ENCODE results near the gene NOCT.
"Not testable (repeated sequence)": the region's sequence is repeated elsewhere in the genome, so short reads cannot be mapped to it uniquely, and the experiment has no call there.

Gene NOCT, protein sequence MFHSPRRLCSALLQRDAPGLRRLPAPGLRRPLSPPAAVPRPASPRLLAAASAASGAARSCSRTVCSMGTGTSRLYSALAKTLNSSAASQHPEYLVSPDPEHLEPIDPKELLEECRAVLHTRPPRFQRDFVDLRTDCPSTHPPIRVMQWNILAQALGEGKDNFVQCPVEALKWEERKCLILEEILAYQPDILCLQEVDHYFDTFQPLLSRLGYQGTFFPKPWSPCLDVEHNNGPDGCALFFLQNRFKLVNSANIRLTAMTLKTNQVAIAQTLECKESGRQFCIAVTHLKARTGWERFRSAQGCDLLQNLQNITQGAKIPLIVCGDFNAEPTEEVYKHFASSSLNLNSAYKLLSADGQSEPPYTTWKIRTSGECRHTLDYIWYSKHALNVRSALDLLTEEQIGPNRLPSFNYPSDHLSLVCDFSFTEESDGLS

DNA sequence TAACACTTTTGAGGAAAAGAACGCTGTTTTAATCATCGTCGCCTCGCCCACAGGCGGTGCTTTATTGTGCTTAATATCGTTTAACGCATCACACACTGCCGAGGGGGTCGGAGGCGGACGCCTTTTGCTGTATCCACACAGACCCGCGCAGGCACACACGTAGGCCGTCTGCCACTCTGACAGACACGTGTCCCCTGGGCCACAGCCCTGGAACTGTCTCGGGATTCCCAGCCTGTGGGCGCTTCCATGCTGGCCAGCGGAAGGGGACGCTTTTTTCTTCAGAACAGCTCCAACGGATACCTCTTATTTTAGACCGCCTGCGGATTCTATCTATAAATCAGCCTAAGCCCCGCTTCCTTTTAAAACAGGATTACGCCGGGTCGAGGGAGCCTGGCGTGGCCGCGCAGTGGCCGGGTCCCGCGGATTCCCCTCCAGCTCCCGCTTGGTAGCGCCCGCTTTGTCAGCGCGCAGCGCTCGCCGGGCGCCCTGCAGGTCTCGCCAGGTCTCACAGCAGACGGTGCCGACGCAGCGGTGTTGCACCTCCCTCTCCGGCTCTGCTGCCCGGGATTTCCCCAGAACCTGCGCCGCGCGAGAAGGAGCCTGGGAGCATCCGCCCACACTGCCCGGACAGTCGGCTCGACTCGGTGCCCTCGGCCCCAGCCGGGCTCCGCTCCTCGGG, at the start of gene NOCT:
Gene NOCT, plus strand, starts transcription at position 513 of the 679 bp plus-strand sequence. CDS start 201 bp downstream, outside the sequence.
- FAIRE-seq, result no peak

DNA sequence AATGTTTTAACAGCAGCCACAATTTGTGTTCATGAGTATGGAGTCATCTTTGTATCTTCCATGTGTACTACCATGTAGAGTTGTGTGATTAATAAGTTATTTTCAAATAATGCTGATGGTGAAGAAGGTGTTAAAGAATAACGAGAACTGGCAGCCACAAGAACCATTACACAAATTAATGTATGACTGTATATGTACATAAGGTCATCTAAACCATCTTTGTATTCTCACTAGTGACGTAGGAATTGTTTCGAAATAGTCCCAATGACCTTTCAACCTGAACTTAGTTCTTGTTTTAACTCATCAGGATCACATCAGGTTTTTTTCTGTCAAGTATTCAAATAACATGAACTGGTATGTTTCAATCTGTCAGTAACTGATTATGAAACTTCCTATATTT, 48.3 kb upstream of the NOCT start:
- FAIRE-seq, result no peak

DNA sequence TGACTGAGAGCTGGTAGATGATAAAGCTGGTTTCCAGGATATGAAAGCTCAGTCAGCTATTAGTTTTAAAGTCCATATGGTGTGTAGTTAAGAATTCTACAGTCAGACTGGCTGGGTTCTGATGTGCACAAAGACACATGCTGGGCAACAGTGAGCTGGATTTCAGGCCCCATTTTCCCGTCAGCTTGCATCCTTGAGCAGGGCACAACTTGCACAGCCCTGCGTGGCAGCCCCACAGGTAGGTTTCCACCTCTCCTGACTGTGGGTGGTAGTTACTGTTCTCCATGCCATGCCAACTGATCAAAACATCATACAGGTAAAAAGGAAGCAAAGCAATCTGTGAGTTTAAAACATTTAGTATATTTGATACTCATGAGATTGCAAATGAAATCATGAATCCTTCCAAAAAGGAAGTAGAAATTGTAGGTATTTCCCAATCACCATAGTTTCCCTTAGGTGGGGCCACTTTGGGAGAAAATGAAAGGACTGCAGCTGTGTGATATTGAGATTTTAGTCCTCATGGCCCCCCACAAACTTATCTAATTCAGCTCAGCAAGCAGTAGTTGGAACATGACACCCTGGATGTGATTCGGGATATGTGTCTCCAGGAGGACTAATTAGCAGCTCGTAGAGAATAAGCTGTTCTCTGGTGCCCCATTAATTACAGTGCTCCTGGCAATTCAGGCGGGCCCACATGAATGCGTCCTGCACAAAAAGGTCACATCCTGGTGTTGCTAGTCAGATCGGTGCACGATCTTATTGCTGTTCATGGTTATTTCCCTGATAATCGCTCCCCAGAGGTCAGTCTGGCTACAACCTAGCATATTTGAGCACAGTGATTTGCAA, 42.4 kb upstream of the NOCT start:
- FAIRE-seq, result no peak

DNA sequence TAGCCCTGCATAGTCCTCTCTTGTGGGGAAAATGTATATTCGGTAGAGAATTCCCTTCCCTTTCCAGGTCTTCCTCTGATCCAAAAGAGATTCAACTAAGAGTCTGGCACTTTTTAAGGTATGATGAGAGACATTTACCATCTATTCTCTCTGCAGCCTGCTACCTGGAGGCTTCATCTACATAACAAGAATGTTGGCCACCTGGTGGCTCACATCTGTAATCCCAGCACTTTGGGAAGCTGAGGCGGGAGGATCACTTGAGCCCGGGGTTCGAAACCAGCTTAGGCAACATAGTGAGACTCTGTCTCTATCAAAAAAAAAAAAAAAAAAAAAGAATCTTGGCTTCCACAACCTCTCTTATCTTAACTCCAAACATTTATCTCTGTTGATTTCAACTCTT, 40.4 kb upstream of the NOCT start:
- no peak for FAIRE-seq

DNA sequence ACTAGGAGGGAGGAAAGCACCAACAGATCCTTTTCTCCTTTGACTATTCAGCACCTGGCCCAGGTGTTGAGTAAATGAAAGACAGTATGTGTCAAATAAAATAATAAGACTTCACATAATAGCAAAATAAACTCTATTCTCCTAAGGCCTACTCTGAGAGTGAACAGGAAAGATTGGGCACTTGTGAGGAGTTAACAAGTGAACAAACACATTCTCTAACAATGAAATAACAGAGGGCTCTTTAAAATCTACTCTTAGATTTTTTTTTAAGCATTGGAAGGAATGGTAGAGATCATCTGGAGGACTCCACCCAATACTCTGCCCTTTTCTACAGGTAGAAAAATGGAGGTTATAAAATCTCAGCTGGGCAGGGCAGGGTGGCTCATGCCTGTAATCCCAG, 39.1 kb upstream of the NOCT start:
- no peak for FAIRE-seq

DNA sequence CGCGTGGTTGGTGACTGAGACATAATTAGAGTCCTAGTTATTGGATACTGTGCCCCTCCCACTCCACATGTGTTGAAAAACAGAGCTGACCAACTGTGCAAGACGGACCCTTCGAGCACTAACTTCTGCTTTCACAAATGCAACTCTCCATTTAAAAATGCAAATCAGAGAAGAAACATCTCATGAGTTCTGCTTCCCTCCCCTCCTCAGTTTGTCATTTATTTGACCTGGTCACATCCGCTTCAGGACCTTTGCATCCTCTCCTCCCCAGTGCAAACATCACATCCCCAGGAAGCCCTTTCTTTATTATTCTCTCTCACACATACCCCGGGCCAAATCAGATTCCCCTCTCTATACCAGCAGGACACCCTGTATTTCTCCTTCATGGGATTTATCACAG, 38.1 kb upstream of the NOCT start:
- FAIRE-seq, result no peak

DNA sequence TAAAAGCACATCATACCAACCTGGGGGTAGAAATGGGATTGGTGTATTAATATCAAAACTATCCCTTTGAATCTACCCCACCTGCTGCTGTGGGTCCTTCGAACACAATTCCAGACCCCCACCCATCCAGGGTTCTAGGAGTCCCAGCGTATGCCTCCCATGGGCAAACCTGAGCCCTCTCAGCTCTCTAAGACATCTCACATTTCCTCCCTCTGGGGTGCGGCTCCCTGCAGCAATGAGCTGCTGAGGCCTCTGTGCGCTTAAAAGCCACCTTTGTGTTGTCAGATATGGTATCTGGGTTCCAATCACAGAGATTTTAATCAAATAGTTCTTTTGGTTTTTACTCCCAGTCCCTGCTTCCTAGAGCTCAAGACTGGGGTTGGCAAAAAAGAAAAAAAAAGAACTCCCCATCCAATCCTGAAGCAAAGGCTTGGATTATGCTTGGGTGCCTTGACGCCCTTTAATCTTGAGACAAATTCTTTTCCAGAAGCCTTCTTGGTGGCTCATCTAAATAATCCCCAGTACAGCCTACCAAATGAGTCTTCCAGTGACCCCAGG, 37.5 kb upstream of the NOCT start:
- FAIRE-seq, result no peak

DNA sequence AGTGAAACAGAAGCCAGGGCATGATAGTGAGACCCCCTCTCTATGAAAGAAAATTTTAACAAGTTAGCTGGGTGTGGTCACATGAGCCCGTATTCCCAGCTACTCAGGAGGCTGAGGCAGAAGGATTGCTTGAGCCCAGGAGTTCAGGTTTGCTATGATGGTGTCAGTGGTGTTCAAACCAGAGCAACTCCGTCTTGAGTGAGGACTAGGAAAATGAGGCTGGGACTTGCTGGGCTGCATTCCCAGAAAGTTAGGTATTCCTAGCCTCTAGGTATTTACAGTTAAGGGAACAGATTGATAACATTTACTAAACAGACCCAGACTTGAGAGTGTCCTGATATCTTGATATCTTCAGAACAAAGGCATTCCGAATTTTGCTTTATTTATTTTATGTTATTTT, 37.0 kb upstream of the NOCT start:
- FAIRE-seq, result no peak

DNA sequence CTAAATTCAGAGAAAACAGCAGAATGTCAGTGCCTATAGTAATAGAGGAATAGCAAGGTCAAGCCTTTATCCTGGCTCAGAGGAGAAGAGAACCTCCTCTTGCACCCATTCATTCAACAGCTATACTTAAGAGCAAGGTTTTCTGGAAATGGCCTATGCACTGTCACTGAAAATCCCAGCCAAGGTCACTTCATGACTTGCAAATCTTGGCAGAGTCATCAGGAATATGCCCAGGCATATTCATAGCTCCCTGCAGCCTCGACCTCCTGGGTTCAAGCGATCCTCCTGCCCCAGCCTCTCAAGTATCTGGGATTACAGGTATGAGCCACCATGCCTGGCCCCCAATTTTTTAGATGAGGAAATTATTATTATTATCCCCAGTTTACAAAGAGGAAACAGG, 35.8 kb upstream of the NOCT start:
- FAIRE-seq, result no peak

DNA sequence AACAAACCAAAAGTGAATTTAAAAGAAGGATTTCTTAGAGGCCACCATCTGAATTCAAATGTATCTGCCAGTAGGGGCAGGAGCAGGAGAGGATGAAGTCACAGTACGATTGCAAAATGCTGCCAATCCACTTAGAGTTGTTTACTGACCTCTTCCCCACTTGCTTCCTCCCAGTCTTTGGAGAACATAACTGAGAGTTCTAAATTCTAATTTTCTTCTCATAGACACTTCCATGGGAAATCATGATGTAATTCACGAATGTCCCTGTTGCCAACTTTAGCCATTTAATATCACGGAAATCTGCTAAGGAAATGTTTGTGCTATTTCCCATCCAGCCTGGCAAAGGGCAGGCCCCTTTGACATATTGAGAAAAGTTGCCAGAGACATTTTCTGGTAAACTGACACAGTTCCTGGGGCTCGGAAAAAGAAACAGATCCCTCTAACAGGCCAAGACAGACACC, 33.6 kb upstream of the NOCT start:
- FAIRE-seq, result no peak

DNA sequence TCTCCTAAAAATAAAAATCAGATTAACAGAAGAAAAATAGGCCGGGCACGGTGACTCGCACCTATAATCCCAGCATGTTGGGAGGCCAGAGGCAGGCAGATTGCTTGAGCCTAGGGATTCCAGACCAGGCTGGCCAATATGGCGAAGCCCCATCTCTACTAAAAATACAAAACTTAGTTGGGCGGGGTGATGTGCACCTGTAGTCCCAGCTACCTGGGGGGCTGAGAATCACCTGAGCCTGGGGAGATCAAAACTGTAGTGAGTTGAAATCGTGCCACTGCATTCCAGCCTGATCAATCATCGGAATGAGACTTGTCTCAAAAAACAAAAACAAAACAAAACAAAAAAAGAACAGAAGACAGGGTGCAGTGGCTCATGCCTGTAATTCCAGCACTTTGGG, 32.8 kb upstream of the NOCT start:
- FAIRE-seq, result no peak

DNA sequence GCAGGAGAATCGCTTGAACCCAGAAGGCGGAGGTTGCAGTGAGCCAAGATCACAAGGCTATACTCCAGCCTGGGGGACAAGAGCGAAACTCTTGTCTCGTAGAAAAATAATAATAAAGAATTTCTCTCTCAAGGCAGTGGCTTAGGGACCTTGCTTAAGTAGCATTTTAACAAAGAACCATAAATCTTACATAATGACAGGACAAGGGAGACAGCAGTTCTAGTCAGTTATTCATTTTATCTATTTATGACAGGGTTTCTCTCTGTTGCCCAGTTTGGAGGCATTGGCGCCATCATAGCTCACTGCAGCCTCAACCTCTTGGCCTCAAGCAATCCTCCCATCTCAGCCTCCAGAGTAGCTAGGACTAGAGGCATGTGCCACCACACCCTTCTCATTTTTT, 31.9 kb upstream of the NOCT start:
- FAIRE-seq, result no peak

DNA sequence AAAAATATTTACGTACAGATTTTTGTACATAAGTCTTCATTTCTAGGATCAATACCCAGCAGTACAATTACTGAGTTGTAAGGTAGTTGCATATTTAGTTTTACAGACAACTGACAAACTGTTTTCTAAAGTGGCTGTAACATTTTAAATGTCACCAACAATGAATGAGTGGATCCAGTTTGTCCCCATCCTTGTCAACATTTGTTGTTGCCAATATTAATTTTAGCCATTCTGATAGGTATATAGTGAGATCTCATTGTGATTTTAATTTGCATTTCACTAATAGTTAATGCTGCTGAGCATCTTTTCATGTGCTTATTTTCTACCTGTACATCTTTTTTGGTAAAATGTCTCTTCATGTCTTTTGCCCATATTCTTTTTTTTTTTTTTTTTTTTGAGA, 30.9 kb upstream of the NOCT start:
- no peak for FAIRE-seq

DNA sequence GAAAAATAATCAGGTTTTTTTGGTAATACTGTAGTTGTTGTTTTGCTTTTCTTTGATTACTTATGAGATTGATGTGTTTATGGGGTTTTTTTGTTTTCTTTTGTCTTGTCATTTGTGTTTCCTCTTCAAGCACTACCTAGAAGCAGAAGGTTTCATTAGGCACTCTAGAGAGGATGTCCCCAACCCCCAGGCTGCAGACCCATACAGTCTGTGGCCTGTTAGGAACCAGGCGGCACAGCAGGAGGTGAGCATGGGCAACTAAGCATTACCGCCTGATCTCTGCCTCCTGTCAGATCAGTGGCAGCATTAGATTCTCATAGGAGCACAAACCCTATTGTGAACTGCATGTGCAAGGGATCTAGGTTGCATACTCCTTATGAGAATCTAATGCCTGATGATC, 22.9 kb upstream of the NOCT start:
- no peak for FAIRE-seq

DNA sequence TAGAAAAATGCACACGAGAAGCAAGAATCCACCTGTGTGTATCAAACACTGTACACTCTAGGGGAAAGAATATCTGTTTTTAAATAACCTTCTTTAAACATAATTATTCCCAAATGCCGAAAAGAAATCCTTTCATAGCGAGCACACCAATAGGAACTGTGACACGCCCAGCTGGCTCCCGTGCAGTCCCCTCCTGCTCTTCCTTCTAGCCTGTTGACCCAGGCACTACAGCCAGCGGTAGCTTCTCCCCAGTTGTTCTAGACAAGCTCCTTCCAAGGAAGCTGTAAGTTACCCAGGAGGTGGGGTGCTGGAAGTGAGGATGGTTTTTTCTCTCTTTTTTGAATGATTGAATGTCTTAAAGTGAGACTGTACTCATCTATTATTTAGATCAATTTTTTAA, 19.5 kb upstream of the NOCT start:
- FAIRE-seq, result no peak

DNA sequence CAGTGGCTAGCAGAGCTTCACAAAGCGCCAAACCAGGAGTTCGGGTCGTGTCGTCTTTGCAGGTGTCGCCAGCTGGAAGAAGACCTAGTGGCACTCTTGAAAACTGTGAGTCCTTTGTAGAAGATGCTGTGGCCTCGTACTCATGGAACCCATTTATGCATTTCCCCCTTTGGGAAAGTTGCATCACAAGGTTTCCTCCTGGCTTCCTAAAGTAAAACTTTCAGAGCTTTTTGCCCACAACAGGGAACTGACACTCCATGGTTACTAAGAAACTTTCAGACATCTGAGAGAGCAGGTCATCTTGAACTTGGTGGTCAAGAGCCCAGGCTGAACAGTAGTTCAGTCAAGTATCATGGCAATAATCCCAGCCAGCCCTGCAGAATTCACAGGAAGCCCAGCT, 15.9 kb upstream of the NOCT start:
- FAIRE-seq, result no peak

DNA sequence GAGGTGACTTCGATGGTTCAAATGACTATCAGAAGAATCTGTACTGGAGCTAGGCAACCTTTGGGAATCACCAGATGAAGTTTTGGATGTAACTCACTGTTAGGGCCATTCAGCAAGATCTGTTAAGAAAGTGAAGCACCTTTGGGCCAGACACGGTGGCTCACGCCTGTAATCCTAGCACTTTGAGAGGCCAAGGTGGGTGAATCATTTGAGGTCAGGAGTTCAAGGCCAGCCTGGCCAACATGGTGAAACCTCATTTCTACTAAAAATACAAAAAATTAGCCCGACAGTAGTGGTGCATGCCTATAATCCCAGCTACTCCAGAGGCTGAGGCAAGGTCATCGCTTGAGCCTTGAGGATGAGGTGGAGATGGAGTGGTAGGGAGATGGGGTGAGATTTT, 15.4 kb upstream of the NOCT start:
- FAIRE-seq, result not testable (repeated sequence)

DNA sequence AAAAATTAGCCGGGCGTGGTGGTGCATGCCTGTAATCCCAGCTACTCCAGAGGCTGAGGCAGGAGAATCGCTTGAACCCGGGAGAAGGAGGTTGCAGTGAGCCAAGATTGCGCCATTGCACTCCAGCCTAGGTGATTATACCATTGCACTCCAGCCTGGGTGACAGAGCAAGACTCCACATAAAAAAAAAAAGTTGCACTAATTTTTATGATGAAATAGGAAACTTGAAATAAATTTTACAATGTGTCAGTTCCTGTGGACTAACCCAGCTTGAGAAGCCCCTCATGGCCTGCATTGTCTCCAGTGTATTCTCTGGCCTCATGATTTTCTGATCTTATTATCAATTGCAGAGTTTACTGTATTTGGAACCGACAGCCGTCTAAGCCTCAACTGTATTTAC, 14.2 kb upstream of the NOCT start:
- not testable (repeated sequence) for FAIRE-seq

DNA sequence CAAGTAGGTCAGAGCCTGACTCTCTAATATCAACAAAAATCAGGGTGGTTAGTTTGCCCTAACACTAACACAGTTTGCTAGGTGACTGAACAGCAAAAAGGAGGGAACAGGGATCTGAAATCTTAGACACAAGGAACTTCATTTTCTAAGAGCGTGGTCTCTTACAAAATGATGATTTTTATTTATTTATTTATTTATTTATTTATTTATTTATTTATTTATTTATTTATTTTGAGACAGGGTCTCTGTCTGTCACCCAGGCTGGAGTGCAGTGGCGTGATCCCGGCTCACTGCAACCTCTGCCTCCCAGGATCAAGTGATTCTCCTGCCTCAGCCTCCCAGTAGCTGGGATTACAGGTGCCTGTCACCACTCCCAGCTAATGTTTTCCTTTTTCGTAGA, 11.9 kb upstream of the NOCT start:
- FAIRE-seq, result not testable (repeated sequence)

DNA sequence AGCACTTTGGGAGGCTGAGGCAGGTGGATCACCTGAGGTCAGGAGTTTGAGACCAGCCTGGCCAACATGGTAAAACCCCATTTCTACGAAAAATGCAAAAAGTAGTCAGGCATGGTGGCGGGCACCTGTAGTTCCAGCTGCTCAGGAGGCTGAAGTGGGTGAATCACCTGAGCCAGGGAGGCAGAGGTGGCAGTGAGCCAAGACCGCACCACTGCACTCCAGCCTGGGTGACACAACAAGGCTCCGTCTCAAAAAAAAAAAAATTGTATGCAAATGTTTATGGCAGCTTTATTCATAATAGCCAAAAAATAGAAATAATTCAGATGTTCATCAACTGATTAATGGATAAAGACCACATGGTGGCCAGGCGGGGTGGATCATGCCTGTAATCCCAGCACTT, 9.8 kb upstream of the NOCT start:
- FAIRE-seq, result no peak

DNA sequence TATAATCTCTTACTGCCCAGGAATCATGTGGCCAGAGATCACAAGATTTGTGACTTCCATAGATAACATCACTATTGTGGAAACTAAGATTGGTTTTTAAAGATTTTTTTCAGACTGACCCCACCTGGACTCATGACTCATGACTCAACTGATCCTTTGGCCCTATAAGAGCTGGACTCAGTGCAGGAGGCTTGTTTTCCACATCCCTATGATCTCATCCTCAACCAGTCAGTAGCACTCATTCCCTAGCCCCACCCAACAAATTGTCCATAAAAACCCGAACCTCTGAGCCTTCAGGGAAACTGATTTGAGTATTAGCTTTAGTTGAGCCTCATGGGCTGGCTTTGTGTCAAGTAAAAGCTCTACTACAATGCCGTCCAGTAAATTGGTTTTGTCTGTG, 7.9 kb upstream of the NOCT start:
- FAIRE-seq, result no peak

DNA sequence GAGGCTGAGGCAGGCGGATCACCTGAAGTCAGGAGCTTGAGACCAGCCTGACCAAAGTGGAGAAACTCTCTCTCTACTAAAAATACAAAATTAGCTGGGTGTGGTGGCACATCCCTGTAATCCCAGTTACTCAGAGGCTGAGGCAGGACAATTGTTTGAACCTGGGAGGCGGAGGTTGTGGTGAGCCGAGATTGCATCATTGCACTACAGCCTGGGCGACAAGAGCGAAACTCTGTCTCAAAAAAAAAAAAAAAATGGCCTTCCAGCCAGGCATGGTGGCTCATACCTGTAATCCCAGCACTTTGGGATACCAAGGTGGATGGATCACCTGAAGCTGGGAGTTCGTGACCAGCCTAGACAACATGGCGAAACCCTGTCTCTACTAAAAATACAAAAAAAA, 7.3 kb upstream of the NOCT start:
- FAIRE-seq, result not testable (repeated sequence)

DNA sequence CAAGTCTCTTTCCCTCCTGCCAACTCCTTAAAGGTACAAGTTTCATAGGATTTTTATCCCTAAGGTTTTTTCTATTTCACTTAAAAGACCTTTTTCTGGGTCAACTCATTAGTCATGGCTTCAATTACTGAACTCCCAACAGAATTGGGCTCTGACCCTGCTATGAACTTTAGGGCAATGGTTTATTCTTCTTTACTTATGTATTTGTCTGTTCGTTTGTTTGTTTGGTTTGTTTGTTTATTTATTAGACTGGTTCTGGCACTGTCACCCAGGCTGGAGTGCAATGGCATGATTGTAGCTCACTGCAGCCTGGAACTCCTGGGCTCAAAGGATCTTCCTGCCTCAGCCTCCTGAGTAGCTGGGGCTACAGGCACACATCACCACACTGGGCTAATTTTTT, 5.9 kb upstream of the NOCT start:
- FAIRE-seq, result no peak

All from endometrium (tissue), 2 donors.